ENCODE data around the gene CST9. TPM values are rescaled to one million over a fixed set of nuclear protein-coding genes. Genes with fewer than 3 reads are reported as not detected.

The CST9 gene
- total RNA-seq, 1 donor from 2014 or later = not detected

DNA sequence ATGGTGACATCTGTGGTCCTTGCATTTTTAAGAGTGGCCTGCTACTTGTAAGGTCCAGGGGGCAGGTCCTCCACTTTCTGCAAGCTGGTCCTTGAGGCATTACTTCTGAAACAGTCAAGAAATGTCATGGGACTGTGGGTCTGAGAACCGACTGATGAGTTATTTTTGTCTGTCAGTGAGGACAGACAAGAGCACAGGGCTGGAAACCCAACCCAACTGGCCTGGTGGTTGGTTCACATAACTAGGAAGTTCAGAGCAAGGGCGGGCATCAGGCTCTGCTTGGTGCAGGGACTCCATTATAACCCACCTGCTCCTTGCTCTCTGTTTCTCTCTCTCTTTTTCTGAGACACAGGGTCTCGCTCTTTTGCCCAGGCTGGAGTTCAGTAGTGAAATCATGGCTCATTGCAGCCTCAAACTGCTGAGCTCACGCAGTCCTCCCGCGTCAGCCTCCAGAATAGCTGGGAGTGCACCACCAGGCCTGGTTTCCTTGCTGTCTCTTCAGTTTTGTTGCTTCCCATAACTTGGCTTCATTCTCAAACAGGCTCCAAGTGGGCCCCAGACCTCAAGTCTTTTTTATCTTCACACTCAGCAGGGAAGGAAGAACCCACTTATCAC, 22.8 kb upstream of the CST9 start:
- Mint-ChIP-seq H3K36me3 (ENCODE audit: unreplicated experiment) (peaks cover 5% of the 10 kb centered on the region), H3K27me3 (ENCODE audit: unreplicated experiment) (peaks cover 4% of the 10 kb centered on the region), H3K27ac (ENCODE audit: unreplicated experiment) (no peak overlapping the region), H3K4me3 (ENCODE audit: unreplicated experiment) (no peak overlapping the region), H3K9me3 (ENCODE audit: unreplicated experiment) (peaks cover 4% of the 10 kb centered on the region), H3K4me1 (ENCODE audit: low read depth, unreplicated experiment) (peaks cover 22% of the 10 kb centered on the region)
- TF ChIP-seq, protein P1, sequence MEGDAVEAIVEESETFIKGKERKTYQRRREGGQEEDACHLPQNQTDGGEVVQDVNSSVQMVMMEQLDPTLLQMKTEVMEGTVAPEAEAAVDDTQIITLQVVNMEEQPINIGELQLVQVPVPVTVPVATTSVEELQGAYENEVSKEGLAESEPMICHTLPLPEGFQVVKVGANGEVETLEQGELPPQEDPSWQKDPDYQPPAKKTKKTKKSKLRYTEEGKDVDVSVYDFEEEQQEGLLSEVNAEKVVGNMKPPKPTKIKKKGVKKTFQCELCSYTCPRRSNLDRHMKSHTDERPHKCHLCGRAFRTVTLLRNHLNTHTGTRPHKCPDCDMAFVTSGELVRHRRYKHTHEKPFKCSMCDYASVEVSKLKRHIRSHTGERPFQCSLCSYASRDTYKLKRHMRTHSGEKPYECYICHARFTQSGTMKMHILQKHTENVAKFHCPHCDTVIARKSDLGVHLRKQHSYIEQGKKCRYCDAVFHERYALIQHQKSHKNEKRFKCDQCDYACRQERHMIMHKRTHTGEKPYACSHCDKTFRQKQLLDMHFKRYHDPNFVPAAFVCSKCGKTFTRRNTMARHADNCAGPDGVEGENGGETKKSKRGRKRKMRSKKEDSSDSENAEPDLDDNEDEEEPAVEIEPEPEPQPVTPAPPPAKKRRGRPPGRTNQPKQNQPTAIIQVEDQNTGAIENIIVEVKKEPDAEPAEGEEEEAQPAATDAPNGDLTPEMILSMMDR (IDR thresholded peaks at IDR 0.05; ENCODE audit: partially characterized antibody, unreplicated experiment) = no peak
- no peak for DNase-seq

DNA sequence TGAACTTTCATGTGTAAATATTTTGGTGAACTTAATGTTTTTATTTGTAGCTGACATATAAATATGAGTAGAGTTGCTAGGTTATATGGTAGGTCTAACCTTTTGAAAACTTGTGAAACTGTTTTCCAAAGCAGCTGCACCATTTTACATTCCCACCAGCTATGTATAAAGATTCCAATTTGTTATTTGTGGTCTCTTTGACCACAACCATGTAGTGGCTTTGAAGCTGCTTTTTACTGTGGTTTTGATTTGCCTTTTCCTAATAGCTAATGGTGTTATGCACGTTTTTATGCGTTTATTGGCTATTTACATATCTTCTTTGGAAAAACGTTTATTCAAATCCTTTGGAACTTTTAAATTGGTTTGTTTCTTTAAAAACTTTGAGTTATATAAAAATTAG, 21.8 kb upstream of the CST9 start:
- H3K9me3 Mint-ChIP-seq (ENCODE audit: unreplicated experiment) = peaks cover 2% of the 10 kb centered on the region

DNA sequence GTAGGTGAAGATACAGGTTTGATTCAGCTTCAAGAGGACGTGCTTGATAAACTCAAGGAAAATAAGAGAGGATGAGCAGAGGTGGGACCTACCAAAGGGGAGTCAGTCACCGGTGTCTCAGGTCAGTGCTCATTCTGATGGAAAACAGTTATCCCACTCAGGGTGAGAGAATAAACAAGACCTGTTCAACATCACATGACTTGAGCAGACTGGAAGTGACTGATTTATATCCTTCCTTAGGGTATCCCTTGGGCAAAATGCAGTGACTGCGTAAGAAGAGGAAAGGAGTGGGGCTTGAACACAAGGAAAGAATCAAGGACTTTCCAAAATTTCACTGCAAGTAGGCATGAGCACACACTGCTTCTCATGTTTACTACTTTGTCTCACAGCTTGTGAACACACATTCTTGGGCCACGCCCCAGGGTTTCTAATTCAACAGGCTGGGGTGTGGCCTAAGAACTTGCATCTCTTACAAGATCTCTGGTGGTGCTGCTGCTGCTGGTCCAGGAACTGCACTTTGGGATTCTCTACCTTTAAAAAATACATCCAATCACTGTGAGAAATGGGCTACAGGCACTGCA, 20.4 kb upstream of the CST9 start:
- Mint-ChIP-seq H3K4me3 (ENCODE audit: unreplicated experiment) (no peak overlapping the region), H3K36me3 (ENCODE audit: unreplicated experiment) (peaks cover 5% of the 10 kb centered on the region), H3K27me3 (ENCODE audit: unreplicated experiment) (peaks cover 4% of the 10 kb centered on the region), H3K27ac (ENCODE audit: unreplicated experiment) (no peak overlapping the region), H3K9me3 (ENCODE audit: unreplicated experiment) (peaks cover 2% of the 10 kb centered on the region), H3K4me1 (ENCODE audit: low read depth, unreplicated experiment) (peaks cover 22% of the 10 kb centered on the region)
- DNase-seq = no peak
- TF ChIP-seq, protein P1 (IDR thresholded peaks at IDR 0.05; ENCODE audit: partially characterized antibody, unreplicated experiment) = no peak

More for the DNA sequence above, 21.8 kb upstream of the CST9 start:
- Mint-ChIP-seq H3K27ac (ENCODE audit: unreplicated experiment) (no peak overlapping the region), H3K4me1 (ENCODE audit: low read depth, unreplicated experiment) (peaks cover 22% of the 10 kb centered on the region), H3K4me3 (ENCODE audit: unreplicated experiment) (no peak overlapping the region), H3K27me3 (ENCODE audit: unreplicated experiment) (peaks cover 4% of the 10 kb centered on the region), H3K36me3 (ENCODE audit: unreplicated experiment) (peaks cover 5% of the 10 kb centered on the region)
- TF ChIP-seq, protein P1 (IDR thresholded peaks at IDR 0.05; ENCODE audit: partially characterized antibody, unreplicated experiment) = no peak
- DNase-seq = no peak

- Mint-ChIP-seq H3K27me3 (ENCODE audit: unreplicated experiment) (peaks cover 4% of the 10 kb centered on the region), H3K27ac (ENCODE audit: unreplicated experiment) (no peak overlapping the region), H3K36me3 (ENCODE audit: unreplicated experiment) (peaks cover 5% of the 10 kb centered on the region), H3K4me1 (ENCODE audit: low read depth, unreplicated experiment) (peaks cover 22% of the 10 kb centered on the region), H3K4me3 (ENCODE audit: unreplicated experiment) (no peak overlapping the region), H3K9me3 (ENCODE audit: unreplicated experiment) (peaks cover 2% of the 10 kb centered on the region)
- TF ChIP-seq, protein P1 (IDR thresholded peaks at IDR 0.05; ENCODE audit: partially characterized antibody, unreplicated experiment) = no peak
- no peak for DNase-seq
Measured at GRCh38 chr20:23625236-23625964, 19.7 kb upstream of the CST9 start.

DNA sequence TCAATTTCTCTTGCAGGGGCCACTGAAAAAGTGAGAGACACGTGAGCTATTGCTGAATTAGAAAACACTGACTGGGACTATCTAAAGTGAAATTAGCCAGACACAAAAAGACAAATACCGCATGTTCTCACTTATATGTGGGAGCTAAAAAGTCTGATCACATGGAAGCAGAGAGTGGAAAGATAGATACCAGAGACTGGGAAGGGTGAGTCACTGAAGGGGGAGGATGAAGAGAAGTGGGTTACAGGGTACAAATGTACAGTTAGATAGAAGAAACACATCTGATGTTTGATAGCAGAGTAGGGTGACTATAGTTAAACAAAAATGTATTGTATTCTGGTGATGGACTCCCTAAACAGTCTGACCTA, 18.6 kb upstream of the CST9 start:
- Mint-ChIP-seq H3K27me3 (ENCODE audit: unreplicated experiment) (peaks cover 2% of the 10 kb centered on the region), H3K9me3 (ENCODE audit: unreplicated experiment) (peaks cover 2% of the 10 kb centered on the region), H3K4me3 (ENCODE audit: unreplicated experiment) (no peak overlapping the region), H3K27ac (ENCODE audit: unreplicated experiment) (no peak overlapping the region), H3K36me3 (ENCODE audit: unreplicated experiment) (peaks cover 5% of the 10 kb centered on the region), H3K4me1 (ENCODE audit: low read depth, unreplicated experiment) (peaks cover 17% of the 10 kb centered on the region)
- no peak for DNase-seq
- TF ChIP-seq, protein P1 (IDR thresholded peaks at IDR 0.05; ENCODE audit: partially characterized antibody, unreplicated experiment) = no peak

Data from glutamatergic neuron (in vitro differentiated cells).